GM18909 (cell line): ENCODE results near the gene CSPG4.
"Not testable (repeated sequence)": the region's sequence is repeated elsewhere in the genome, so short reads cannot be mapped to it uniquely, and the experiment has no call there.

ENCODE experiments used
- ATAC-seq: cut with Tn5 transposase; IDR thresholded peaks from one replicate; pipeline ENCODE4 v1.9.1; 2021; ENCODE audit warnings: mild to moderate bottlenecking; ENCODE audit not compliant: unreplicated experiment, poor library complexity

The CSPG4 gene

DNA sequence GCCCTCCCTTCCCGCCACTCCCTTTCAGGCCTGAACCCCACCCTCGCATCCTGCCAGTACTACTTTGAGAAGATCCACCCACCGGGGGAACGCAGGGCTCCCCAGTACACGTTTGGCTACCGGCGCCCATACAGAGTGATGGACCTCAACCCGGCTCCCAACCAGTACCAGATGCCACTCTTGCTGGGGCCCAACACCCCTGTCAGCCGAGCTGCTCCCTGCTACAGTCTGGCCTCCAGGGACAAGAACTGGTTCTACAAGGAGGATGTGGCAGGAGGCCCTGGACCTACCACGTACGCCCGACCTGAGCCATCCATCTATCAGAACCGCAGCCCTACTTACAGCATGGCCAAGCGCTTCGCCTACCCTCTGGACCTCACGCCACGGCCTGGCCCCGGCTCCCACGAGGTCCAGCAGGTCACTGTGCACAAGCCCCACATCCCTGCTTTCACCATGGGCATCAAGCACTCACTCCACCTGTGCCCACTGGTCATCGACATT is 14.4 kb upstream of the CSPG4 start:
- ATAC-seq, result no peak

DNA sequence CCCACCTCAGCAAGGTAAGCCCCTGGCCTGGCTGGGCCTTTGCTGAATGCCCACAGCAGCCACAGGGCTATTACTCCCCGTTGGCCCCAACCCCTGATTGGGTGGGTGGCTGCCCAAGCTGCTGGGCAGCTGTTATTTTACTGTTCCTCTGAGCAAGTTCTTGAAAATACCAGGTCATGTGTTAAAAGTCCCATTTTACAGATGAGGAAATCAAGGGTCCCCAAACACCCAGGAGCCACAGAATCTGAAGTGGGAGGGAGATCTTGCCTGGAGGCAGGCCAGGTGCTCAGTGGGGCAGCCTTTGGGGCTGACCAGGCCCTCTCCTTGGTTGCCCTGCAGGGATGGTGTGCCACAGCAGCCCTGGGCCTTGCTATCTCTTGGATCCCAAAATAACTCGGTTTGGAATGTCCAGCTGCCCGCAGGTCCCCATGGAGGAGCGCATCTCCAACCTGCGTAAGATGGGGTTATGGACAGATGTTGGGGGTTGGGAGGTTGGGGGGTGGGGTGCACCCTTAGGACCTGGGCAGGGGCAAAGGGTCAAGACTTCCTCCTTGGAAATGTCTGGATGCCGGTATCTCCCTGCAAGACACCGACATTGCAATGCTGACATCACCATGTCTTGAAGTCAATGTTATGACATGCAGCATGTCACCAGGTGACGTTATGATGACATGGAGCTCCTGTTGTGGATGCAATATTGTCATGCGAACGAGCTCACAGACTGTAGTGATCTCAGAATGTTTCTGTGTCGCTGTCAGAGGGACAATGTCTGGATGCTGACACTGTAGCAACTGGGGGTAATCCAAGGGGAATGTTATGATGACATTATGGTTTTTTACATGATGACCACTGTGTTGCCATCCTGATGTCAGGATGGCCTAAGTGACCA is 13.3 kb upstream of the CSPG4 start:
- ATAC-seq, result no peak

DNA sequence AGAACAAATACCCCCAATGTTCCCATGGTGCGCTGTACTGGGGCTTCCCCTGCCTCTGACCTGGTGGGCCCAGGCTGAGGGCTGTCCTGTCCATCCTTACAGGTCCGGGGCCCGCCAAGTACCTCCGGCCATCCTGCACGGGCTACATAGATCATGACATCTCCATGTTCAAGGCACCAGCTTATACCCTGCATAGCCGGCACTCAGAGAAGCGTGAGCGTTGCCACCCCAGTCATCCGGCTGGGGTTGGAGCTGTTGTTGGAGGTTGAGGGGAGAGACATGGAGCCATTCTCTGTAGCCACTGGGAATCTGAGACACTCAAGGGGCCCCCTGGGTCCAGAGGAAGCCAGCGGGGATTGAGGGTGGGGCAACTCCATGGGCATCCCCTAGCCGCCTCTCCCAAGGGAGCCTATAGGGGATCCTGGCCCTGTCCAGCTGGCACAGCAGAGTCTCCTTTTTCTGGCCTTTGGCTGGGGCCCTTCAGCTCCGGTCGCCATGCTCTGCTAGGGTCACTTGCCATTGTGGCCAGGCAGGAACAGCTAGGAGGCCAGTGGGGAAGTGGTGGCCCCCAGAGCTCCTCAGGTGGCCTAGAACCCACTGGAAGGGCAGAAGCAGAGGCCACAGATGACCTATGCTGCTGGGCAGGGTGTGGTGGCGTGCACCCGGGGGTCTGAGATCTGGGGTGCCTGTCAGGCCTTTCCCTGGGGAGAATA is 12.5 kb upstream of the CSPG4 start:
- no peak for ATAC-seq

DNA sequence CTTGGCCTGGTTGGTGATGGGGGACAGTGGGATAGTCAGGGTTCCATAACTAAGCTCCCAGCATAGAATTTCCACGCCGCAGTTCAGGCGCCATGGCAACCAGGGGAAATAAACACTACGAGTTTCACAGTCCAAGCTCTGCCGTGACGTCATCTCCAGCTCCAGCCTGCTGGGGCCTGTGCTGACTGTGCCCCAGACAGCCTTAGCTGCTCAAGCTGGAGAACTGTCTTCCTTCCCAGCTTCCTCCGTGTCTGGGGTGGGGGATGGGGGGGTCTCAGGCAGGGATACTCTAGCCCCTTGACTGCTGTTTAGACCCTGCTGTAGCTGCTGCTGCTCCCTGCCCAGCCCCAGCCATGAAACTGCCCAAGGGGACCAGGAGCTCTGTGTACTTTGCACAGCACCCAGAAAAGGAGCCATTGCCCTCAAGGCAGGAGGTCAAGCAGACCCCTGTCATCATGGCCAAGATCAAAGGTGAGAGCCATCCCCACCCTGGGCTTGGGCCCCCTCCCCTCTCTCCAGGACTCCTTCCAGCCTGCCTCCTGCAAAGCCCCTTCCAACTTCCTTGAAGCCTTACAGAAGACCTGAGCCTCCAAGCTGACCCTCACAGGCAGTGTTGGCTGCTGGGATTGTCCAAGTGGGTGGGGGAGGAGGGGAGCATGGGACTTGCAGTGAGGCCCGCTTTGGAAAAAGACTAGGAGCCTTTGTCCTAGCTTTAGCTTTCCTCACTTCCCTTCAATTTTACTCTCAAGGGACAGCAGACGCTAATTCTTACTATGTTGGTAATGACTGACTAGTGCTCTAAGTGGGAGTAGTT is 11.4 kb upstream of the CSPG4 start:
- no peak for ATAC-seq

DNA sequence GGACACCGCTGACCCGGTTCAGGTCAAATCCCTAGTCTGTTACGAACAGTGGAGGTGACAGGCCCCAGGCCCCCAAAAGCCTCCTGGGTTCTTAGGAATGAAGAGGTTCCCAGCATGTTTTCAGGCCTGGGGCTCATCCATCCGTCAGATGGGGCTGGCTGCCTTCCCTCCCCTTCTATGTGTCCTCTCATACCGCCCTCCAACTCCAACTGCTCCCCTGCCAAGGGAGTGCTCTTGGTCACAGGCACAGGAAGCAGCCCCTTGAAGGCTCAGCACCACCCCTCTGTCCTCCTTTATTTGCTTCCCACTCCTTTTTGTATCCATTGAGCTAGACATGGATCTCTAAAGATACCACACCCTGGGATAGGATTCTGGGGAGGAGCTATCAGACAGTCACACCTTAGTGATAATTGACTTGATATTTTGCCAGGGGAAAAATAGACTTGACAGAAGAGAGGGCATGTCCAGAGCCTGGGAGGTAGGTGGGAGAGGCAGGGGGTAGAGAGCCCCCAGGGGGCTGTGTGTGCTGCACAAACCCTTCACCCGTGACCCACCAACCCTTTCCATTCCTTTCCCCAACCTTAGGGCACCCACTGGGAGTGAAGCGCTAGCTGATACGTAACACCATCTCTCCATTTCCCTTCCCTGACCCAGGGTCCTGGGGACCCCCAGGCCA is 10.7 kb upstream of the CSPG4 start:
- no peak for ATAC-seq

DNA sequence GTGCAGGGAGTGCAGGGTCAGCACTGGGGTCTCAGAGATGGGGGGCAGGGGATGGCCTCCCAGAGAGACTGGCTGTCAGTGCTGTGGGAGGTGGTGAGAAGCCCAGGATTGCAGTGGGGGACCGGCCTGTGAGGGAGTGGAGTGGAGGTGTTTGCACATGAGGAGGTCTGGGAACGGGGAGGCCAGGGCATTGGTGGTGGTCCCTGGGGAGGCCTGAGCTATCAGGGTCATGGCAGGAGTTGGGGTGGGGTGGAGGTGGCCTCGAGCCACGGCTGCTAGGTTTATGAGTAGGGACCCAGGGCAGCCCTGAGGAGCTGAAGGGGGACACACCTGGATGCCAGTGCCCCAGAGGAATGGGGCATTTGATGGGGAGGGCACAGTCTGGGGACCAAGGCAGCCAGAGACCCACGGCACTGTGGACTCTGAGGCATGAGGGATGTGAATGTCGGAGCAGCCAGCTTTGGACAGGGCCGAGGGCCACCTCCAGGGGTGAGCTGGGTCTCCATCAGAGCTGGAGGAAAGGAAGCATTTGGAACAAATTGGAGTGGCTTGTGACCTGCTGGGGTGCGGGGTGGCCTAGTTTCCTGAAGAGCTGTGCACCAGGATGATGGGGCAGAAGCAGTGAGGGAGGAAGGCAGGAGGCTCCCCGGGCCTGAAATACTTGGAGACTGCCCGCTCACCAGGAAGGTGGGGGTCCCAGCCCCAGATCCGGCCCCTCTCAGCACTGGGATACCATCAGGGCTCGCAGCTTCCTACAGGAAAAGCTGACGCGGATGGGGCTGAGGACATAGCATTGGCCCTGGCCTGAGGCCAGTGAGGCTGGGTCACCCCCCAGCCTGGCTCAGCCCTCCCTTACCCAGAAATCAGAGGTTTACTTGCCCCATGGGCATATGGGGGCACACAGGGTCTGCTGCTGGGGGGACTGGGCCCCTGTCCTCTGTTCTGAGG is 9.5 kb upstream of the CSPG4 start:
- no peak for ATAC-seq

DNA sequence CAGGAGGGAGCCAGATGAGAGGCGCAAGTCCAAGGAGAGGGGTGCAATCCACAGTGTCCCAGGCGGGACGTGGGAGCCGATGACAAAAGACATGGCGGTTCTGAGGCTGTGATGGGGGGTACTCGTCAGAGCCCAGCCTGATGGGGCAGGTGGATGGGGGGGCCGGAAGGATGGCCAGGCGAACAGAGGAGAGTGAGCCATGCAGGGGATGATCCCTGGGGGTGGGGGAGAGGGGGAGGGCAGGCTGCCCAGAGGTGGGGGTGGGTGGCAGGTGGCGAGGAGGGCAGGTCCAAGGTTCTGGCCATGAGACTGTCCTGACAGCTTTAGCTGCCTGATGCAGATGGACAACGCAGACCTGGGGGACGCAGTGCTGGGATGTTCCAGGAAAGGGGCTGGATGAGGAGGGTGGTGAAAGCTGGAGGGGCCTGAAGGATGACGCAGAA is 8.9 kb upstream of the CSPG4 start:
- ATAC-seq, result no peak

DNA sequence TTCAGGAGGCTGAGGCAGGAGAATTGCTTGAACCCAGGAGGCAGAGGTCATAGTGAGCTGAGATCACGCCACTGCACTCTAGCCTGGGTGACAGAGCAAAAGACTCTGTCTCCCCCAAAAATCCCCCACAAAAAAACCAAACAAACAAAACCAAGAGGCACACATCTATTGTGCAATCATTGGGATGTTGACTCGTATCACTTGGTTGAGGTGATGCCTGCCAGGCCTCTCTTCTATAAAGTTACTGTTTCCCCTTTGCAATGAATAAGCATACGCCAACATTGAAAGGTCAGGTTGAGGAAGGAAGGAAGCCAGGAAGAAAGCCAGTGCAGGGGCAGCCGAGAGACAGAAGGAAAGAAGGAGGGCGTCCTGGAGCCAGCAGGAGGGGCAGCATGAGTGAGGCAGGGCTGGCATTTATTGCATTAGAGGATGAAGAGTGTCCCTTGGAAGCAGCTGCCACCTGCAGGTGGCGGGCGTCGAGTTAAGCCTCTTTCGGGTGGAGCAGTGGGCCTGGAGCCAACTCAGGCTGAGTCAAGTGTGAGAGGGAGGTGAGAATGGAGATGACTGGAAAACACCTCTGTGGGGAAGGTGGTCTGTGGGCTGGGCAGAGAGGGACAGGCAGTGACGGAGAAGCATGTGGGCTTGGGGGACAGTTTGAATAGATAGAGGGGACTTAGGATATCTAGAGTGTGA is 8.3 kb upstream of the CSPG4 start:
- no peak for ATAC-seq

DNA sequence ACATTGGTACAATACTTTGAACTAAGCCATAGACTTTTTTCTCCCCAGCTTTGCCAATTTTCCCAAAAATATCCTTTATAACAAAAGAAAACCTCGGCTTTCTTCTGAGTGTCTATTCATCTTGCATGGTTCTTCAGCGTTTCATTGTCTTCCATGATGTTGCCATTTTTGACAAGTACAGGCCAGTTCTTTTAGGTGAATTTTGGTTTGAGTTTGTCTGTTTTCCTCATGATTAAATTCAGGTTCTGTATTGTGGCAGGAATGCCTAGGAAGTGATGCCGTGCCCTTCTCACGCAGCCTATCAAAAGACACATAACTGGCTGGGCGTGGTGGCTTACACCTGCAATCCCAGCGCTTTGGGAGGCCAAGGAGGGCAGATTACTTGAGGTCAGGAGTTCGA is 7.6 kb upstream of the CSPG4 start:
- ATAC-seq, result no peak

DNA sequence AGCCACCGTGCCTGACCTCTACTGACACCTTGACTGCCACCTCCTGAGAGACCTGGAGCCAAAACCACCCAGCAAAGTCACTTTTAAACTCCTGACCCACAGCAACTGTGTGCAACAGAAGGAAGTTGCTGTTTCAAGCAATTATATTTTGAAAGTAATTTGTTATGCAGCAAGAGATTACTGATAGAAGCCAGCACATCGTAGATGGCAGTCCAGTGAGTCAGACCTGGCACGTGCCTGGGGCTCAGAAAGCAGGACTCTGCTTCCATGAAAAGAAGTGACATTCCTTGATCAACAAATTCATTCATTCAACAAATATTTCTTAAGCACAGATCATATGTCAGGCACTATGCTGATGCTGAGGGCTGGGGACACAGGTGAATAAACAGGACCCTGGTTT is 5.7 kb upstream of the CSPG4 start:
- no peak for ATAC-seq

DNA sequence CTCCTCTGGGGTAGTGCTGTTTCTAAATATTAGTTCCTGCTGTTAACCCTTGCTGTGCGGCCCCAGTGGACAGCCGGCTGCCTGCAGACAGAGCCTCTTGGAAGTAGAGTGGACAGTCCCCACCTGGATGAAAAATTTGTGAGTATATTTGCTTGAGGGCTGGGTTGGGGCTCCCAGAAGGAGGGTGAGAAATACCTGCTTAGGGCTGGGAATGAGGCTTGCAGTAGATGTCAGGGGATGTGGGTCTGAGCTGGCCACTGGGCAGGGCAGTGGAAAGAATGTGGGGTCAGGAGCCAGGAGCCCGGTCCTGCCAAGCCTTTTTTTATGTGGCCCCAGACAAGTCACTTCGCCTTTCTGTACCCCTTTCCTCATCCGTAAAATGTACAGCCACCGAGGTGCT is 4.4 kb upstream of the CSPG4 start:
- not testable (repeated sequence) for ATAC-seq

DNA sequence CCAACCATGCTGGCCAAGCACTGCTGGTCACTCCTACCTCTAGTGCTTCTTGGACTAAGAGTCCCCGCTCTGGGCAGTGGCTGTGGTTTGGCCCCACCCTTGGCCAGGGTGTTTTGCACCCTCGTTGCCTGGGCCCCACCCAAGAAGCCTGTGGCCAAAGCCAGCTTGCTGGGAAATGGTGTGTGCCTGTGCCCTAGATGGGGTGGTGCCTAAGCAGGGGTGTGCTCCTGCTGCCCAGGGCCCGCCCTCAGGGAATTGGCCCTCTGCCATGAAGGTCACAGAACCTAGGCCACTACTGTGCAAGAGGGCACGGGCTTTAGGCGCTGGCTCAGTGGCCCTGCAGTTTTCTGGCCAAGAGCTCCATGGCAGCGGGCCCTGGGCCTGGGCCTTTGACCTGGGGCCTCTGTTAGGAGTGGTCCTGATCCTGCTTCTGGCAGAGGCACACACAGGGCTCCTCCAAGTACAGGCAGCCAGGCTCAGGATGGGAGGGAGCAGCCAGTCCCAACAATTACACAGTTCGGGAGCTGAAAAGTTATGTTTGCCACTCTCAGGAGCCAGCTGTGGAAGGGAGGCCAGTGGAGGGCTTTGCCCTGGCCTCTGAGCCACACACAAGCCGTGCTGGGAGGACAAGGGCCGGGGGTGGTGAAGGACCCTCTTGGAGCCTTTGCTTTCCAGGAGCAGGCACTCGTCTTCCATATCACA is 3.8 kb upstream of the CSPG4 start:
- not testable (repeated sequence) for ATAC-seq

DNA sequence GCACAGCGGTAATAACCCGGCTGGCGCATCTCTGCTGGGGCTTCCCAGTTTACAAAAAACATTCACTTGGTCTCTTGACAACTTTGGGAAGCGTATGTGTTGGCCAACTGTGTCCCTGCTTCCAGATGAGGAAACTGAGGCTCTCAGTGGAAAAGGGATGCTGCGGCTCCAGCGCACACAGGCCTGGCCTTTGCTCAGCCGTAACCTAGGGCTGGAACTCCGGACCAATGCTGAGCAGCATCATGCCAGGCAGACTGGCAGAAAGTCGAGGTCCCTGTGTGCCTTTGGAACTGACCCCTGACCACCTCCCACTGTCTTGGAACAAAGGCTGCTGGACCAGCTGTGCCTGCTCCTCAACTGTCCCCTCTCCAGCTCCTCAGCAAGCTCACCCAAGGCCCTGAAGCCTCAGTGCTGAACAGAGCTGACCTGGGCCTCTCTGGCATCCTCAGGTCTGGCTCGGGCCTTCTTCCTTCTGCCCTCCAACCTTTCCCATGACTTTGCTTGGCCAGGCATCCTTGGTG is 2.7 kb upstream of the CSPG4 start:
- not testable (repeated sequence) for ATAC-seq

DNA sequence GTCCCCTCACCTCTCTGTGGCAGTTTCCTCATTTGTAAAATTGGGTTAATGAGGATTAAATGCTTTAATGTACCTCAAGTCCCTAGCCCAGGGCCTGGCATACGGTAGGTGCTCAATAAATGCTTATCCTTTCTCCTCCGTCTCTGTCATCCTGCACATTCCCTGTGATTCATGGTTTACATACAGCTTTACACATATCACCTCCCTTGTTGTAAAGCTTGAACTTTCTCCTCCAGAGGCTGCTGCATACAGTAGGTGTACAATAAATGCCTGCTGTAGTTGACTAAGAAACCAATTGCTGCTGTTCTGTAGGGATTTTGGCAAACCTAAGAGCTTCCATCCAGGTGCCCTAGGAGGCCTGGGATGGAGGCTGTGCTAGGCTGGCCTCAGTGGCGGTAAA is 1.5 kb upstream of the CSPG4 start:
- no peak for ATAC-seq

DNA sequence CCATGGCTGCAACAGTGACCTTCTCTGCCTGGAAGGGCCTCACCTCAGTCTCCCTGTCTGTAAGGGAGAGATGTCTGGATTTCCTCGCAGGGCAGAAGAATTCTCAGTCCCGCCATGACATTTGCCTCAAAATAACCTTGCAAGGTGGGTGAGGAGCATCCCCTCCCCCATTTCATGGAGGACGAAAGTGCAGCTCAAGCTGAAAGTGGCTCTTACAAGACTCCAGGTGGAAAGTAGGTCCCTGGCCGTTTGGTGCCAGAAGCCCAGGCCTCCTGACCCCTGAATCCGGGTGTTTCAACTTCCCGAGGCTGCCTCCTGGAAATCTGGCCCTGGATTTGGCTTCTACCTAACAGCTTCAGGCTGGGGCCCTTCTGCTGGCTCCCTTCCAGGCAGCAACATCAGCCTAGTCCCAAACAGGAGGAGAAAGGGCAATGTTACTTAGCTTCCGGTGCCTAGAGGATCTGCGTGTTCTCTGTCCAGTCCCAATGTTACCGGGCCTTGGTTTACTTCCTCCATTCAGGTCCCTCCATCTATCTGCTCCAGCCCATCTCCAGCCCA is 769 bp upstream of the CSPG4 start:
- ATAC-seq, result no peak

DNA sequence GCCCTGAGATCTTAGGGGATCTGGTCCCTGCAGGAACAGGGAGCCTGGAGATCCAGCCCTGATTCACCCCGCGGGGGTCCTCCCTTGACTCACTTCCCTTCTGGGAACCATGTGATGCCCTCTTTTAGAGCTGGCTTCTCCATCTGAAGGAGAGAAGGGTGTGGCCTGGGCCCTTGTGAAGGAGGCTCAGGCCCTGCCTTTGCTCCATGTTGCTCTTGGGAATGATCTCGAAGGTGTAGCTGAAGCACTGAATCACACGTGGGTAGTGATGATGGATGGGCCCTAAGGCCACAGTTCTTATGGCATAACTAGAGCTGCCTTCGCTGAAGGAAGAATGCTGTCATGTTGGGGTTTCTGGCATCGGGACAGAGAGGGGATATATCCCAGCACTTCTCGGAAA is 1.2 kb downstream of the CSPG4 start:
- not testable (repeated sequence) for ATAC-seq

DNA sequence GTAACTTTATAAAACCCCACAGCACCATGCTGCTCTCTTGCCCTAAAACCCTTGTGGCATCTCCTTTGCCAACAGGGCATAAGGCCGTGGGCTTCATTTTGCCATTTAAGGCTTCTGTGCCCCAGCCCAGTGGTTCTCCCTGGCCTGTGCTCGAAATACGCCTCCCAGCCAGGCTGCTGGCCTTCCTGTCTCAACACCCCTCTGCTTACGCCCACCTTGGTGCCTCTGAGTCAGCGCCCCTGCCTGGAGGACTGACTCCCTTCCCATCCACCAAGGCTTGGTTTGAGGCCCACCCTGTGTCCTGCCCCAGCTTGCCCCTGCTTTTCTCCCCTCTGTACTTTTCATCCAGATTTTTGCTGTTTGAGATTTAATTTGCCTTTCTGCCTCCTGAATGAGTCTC is 1.8 kb downstream of the CSPG4 start:
- ATAC-seq, result not testable (repeated sequence)
